ENCODE data around the gene TNFRSF11A.

TNFRSF11A gene

DNA sequence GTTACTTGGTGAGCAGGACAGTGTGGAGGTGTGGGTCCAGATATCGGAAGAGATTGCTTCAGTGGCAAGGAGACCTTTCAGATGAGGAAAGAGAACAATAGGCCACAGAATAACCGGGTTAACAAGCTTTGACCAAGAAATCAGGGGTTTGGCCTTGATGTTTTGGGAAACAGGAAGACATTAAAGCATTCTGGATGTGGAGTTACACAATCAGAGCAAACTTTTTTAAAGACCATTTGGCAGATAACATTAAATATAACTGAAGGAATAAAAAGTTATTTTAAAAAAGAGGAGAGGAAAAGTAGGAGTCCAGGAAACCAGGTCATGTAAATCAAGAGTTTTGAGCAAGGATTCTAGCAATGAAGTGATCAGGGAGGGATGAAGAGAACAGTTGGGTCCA is 35.7 kb downstream of the TNFRSF11A start:
- Histone ChIP-seq H3K27me3 (ENCODE audit: insufficient read depth, poor library complexity, severe bottlenecking) (no peaks in the 10 kb centered on the region), H3K36me3 (ENCODE audit: low read depth) (no peaks in the 10 kb centered on the region), H3K4me3 (ENCODE audit: severe bottlenecking) (no peak overlapping the region), H3K9me3 (ENCODE audit: severe bottlenecking) (no peaks in the 10 kb centered on the region), H3K27ac (ENCODE audit: poor library complexity, severe bottlenecking) (no peak overlapping the region), H3K4me1 (ENCODE audit: insufficient read depth, poor library complexity, severe bottlenecking) (no peaks in the 10 kb centered on the region)
- DNase-seq (ENCODE audit: low spot score) (no peak), ATAC-seq (ENCODE audit: low read depth) (no peak)
- TF ChIP-seq, protein P1, sequence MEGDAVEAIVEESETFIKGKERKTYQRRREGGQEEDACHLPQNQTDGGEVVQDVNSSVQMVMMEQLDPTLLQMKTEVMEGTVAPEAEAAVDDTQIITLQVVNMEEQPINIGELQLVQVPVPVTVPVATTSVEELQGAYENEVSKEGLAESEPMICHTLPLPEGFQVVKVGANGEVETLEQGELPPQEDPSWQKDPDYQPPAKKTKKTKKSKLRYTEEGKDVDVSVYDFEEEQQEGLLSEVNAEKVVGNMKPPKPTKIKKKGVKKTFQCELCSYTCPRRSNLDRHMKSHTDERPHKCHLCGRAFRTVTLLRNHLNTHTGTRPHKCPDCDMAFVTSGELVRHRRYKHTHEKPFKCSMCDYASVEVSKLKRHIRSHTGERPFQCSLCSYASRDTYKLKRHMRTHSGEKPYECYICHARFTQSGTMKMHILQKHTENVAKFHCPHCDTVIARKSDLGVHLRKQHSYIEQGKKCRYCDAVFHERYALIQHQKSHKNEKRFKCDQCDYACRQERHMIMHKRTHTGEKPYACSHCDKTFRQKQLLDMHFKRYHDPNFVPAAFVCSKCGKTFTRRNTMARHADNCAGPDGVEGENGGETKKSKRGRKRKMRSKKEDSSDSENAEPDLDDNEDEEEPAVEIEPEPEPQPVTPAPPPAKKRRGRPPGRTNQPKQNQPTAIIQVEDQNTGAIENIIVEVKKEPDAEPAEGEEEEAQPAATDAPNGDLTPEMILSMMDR (IDR thresholded peaks at IDR 0.05; ENCODE audit: poor library complexity, severe bottlenecking) = no peak

DNA sequence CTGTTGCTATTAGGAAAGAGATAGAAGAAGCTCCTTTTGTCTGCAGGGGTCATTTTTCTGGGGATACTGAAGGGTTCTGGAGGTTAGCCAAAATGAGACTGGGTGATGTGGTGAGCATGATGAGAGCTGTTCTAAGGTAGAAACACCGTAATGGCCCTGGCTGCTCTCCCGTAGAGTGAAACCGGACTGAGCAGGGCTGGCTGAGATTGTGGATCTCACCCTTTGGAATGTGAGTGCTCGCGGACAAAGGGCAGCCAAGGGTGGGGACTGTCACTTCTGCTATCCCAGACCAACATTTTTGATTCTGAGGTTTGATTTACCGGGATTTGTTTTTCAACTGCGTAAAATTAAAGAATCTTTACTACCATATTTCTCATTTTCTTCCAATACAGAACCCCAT is 36.2 kb downstream of the TNFRSF11A start:
- DNase-seq (ENCODE audit: low spot score) = no peak
- no peak overlapping the region for H3K27ac ChIP-seq (ENCODE audit: poor library complexity, severe bottlenecking)
- no peaks in the 10 kb centered on the region for H3K27me3 ChIP-seq (ENCODE audit: insufficient read depth, poor library complexity, severe bottlenecking)
- no peaks in the 10 kb centered on the region for H3K4me1 ChIP-seq (ENCODE audit: insufficient read depth, poor library complexity, severe bottlenecking)
- no peak for ATAC-seq (ENCODE audit: low read depth)
- no peaks in the 10 kb centered on the region for H3K36me3 ChIP-seq (ENCODE audit: low read depth)
- H3K4me3 ChIP-seq (ENCODE audit: severe bottlenecking) = no peak overlapping the region
- TF ChIP-seq, protein P1 (IDR thresholded peaks at IDR 0.05; ENCODE audit: poor library complexity, severe bottlenecking) = no peak
- no peaks in the 10 kb centered on the region for H3K9me3 ChIP-seq (ENCODE audit: severe bottlenecking)

DNA sequence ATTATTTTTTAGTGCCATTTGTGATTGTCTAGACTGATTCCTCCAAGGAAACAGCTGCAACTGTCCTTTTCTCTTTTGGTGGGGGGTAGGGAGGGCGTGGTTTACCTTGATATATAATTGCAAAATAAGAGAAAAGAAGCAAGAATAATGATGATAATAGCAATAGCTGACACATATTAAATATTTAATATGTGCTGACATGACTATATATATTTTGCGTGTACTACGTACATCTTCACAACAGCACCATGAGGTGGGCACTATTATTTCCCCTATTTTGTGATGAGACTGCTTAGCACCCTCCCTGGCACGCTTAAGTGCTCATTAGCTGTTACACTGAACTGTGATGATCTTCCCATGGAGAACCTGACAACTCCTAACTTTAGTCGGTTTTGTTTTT is 39.4 kb downstream of the TNFRSF11A start:
- no peaks in the 10 kb centered on the region for H3K27me3 ChIP-seq (ENCODE audit: insufficient read depth, poor library complexity, severe bottlenecking)
- H3K4me3 ChIP-seq (ENCODE audit: severe bottlenecking) = no peak overlapping the region
- no peak for ATAC-seq (ENCODE audit: low read depth)
- TF ChIP-seq, protein P1 (IDR thresholded peaks at IDR 0.05; ENCODE audit: poor library complexity, severe bottlenecking) = no peak
- DNase-seq (ENCODE audit: low spot score) = no peak
- no peaks in the 10 kb centered on the region for H3K4me1 ChIP-seq (ENCODE audit: insufficient read depth, poor library complexity, severe bottlenecking)
- H3K36me3 ChIP-seq (ENCODE audit: low read depth) = no peaks in the 10 kb centered on the region
- no peaks in the 10 kb centered on the region for H3K9me3 ChIP-seq (ENCODE audit: severe bottlenecking)
- no peak overlapping the region for H3K27ac ChIP-seq (ENCODE audit: poor library complexity, severe bottlenecking)

DNA sequence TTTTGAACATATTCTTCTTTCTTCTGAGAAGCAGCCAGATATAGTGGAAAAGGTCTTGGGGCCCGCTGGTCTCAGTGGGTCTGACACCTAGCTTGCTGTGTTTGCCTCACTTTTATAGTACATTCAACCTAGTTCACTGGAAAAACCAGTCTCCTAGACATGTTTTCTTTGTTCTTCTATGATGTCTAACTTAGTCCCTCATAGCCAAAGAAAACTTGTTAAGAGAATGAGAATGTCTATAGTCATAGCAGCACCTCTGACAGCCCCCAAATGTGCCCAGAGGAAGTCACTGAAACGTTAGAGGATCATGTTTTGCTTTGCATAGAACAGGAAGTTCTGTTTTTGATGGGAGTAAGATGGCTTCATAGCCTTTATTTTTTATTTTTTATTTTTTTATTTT is 40.3 kb downstream of the TNFRSF11A start:
- TF ChIP-seq, protein P1 (IDR thresholded peaks at IDR 0.05; ENCODE audit: poor library complexity, severe bottlenecking) = no peak
- no peaks in the 10 kb centered on the region for H3K9me3 ChIP-seq (ENCODE audit: severe bottlenecking)
- H3K4me3 ChIP-seq (ENCODE audit: severe bottlenecking) = no peak overlapping the region
- ATAC-seq (ENCODE audit: low read depth) (no peak), DNase-seq (ENCODE audit: low spot score) (no peak)
- H3K27me3 ChIP-seq (ENCODE audit: insufficient read depth, poor library complexity, severe bottlenecking) = no peaks in the 10 kb centered on the region
- no peaks in the 10 kb centered on the region for H3K4me1 ChIP-seq (ENCODE audit: insufficient read depth, poor library complexity, severe bottlenecking)
- H3K36me3 ChIP-seq (ENCODE audit: low read depth) = no peaks in the 10 kb centered on the region
- H3K27ac ChIP-seq (ENCODE audit: poor library complexity, severe bottlenecking) = no peak overlapping the region

DNA sequence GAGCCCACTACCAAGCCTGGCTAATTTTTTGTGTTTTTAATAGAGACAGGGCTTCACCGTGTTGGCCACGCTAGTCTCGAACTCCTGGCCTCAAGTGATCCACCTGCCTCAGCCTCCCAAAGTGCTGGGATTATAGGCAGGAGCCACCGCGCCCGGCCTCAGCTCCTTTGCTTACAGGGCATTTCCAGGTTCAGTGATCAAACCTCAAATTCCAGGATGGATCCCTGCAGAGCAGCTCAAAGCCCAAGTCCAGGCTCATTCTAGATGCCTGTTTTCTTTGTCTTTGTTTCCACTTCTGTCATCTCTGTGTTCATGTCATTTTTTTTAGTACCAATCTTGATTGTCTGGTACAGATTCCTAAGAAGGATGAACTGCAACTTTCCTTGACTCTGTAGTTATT is 41.9 kb downstream of the TNFRSF11A start:
- no peak for DNase-seq (ENCODE audit: low spot score)
- TF ChIP-seq, protein P1 (IDR thresholded peaks at IDR 0.05; ENCODE audit: poor library complexity, severe bottlenecking) = no peak
- Histone ChIP-seq H3K4me1 (ENCODE audit: insufficient read depth, poor library complexity, severe bottlenecking) (no peaks in the 10 kb centered on the region), H3K9me3 (ENCODE audit: severe bottlenecking) (no peaks in the 10 kb centered on the region), H3K4me3 (ENCODE audit: severe bottlenecking) (no peak overlapping the region), H3K36me3 (ENCODE audit: low read depth) (no peaks in the 10 kb centered on the region), H3K27ac (ENCODE audit: poor library complexity, severe bottlenecking) (no peak overlapping the region), H3K27me3 (ENCODE audit: insufficient read depth, poor library complexity, severe bottlenecking) (no peaks in the 10 kb centered on the region)
- no peak for ATAC-seq (ENCODE audit: low read depth)

Data from RWPE2 (cell line).